Suprapubic skin (tissue), 4 donors: Measurements from ENCODE around the gene KIAA0930.

Source experiments
- CTCF ChIP-seq, 2 donors: fragments of 200-600 bp in 1 of 2; fragments of 450-650 bp in 1 of 2; sonication (generic) in 1 of 2; IDR thresholded peaks; one replicate each; pipeline ENCODE4 v1.5.1; 2016 to 2019; ENCODE audit warnings: antibody characterized with exemption in 2 of 2, mild to moderate bottlenecking in 1 of 2, moderate library complexity in 1 of 2
- EP300 ChIP-seq: sonication (generic); formaldehyde crosslinking; IDR thresholded peaks from one replicate; pipeline ENCODE4 v1.6.1; 2017; ENCODE audit warnings: antibody characterized with exemption
- POLR2A ChIP-seq, 2 donors: fragments of 450-650 bp; IDR thresholded peaks; one replicate each; pipeline ENCODE4 v1.6.1; 2017; ENCODE audit warnings: antibody characterized with exemption in 2 of 2, mild to moderate bottlenecking in 2 of 2, moderate library complexity in 2 of 2
- POLR2AphosphoS5 ChIP-seq, 3 donors: sonication (generic); formaldehyde crosslinking; IDR thresholded peaks; one replicate each; pipeline ENCODE4 v1.6.1; 2017; ENCODE audit warnings: antibody characterized with exemption in 3 of 3

GRCh38 chr22:45235851-45236342, 4.8 kb downstream of the KIAA0930 start:
- TF ChIP-seq POLR2A (IDR thresholded peaks at IDR 0.05) = no peak
- TF ChIP-seq POLR2AphosphoS5 (IDR thresholded peaks at IDR 0.05) = no peak
- no peak for TF ChIP-seq CTCF (IDR thresholded peaks at IDR 0.05)
- no peak for TF ChIP-seq EP300
